Endothelial cell of umbilical vein (primary cell): ENCODE measurements around the gene AOX1. TPM values are rescaled to one million over a fixed set of nuclear protein-coding genes. Genes with fewer than 3 reads are reported as not detected.

ENCODE experiments used
- BruUV-seq: library from RNA; stranded (reverse); fragments of 400-500 nt; replicated peaks from 2 replicates; lab custom pipeline; 2021; lab: Mats Ljungman, UMichigan
- CTCF ChIA-PET: fragments of 300-600, 350-600 bp; sonication (Branson Sonifier 250); formaldehyde crosslinking; loops from one replicate; lab custom pipeline; 2021; ENCODE audit warnings: antibody characterized with exemption, inconsistent platforms; lab: Charles Lee
- POLR2A ChIA-PET: fragments of 300-600, 350-600 bp; sonication (Branson Sonifier 250); formaldehyde crosslinking; loops from one replicate; lab custom pipeline; 2021; ENCODE audit warnings: antibody characterized with exemption, inconsistent platforms; lab: Charles Lee
- DNase-seq: peaks from one replicate; pipeline ENCODE4 v3.0.0-alpha.2; 2011; ENCODE audit warnings: low read depth, low spot score
- FAIRE-seq: peaks from 2 replicates; lab custom pipeline; 2011; peaks lifted over from hg19 to GRCh38; lab: Jason Lieb, UNC
- H2AFZ ChIP-seq: 2 replicates; pipeline ENCODE4 v1.6.0; 2012; ENCODE audit warnings: low read depth, low read length, control low read depth, inconsistent platforms
- H3K27ac ChIP-seq: 2 replicates; pipeline ENCODE4 v1.5.1; 2011; ENCODE audit warnings: low read depth, mild to moderate bottlenecking, control low read depth, low read length, moderate library complexity; ENCODE audit not compliant: insufficient read depth
- H3K27me3 ChIP-seq, 2 experiments: 2 replicates each; pipeline versions ENCODE4 v1.6.0 to v1.6.1; 2011; ENCODE audit warnings: low read length in 2 of 2, mixed read lengths in 1 of 2; ENCODE audit not compliant: control insufficient read depth in 2 of 2, insufficient read depth in 2 of 2
- H3K36me3 ChIP-seq, 2 experiments: 2 replicates in 1 of 2; 3 replicates in 1 of 2; pipeline ENCODE4 v1.5.1; 2011; ENCODE audit warnings: low read length in 2 of 2, mild to moderate bottlenecking in 1 of 2, moderate library complexity in 1 of 2; ENCODE audit not compliant: control insufficient read depth in 2 of 2, insufficient read depth in 2 of 2; ENCODE audit errors: extremely low read depth in 1 of 2
- H3K4me1 ChIP-seq: 3 replicates; pipeline ENCODE4 v1.5.1; 2011; ENCODE audit warnings: mild to moderate bottlenecking, low read length; ENCODE audit not compliant: control insufficient read depth, insufficient read depth; ENCODE audit errors: extremely low read depth
- H3K4me2 ChIP-seq: 2 replicates; pipeline ENCODE4 v1.6.1; 2011; ENCODE audit warnings: low read length, control low read depth, mixed read lengths; ENCODE audit not compliant: insufficient read depth
- H3K4me3 ChIP-seq, 3 experiments: fragments of 200-600 bp in 1 of 3; sonication (generic), shearing (Covaris generic) in 1 of 3; replicated peaks in 1 of 3; 2 replicates each; pipeline ENCODE4 v1.5.1; 2011 to 2016; ENCODE audit warnings: control low read depth in 3 of 3, low read length in 3 of 3, mild to moderate bottlenecking in 2 of 3, inconsistent platforms in 1 of 3, low read depth in 1 of 3, moderate library complexity in 1 of 3; ENCODE audit not compliant: insufficient read depth in 1 of 3
- H3K79me2 ChIP-seq: 2 replicates; pipeline ENCODE4 v1.6.0; 2012; ENCODE audit warnings: low read length, inconsistent platforms; ENCODE audit not compliant: control insufficient read depth, insufficient read depth
- H3K9ac ChIP-seq: replicated peaks from 2 replicates; pipeline ENCODE3; 2011; ENCODE audit warnings: low read length, control low read depth; ENCODE audit not compliant: insufficient read depth; ENCODE audit errors: extremely low read depth
- H3K9me1 ChIP-seq: replicated peaks from 3 replicates; pipeline ENCODE4 v1.6.0; 2011; ENCODE audit warnings: mild to moderate bottlenecking, low read length; ENCODE audit not compliant: control insufficient read depth, insufficient read depth; ENCODE audit errors: extremely low read depth
- H3K9me3 ChIP-seq: replicated peaks from 2 replicates; pipeline ENCODE4 v1.5.1; 2012; ENCODE audit warnings: low read length, inconsistent platforms; ENCODE audit not compliant: control insufficient read depth, insufficient read depth
- H4K20me1 ChIP-seq: replicated peaks from 2 replicates; pipeline ENCODE3; 2011; ENCODE audit warnings: mild to moderate bottlenecking, low read length; ENCODE audit not compliant: control insufficient read depth, insufficient read depth; ENCODE audit errors: extremely low read depth
- CTCF ChIP-seq, 2 donors: IDR thresholded peaks; 1 replicate in 1 of 2; 2 replicates in 1 of 2; pipeline ENCODE4 v1.5.1; 2011; ENCODE audit warnings: low read length in 2 of 2, mild to moderate bottlenecking in 2 of 2, moderate library complexity in 2 of 2, control low read depth in 1 of 2, inconsistent platforms in 1 of 2, low read depth in 1 of 2; ENCODE audit not compliant: insufficient read depth in 1 of 2; ENCODE audit errors: extremely low read depth in 1 of 2
- EZH2 ChIP-seq: IDR thresholded peaks from 2 replicates; pipeline ENCODE4 v1.6.1; 2012; ENCODE audit warnings: borderline replicate concordance, low read depth, mild to moderate bottlenecking, moderate library complexity, low read length, inconsistent platforms; ENCODE audit not compliant: severe bottlenecking
- FOS ChIP-seq: IDR thresholded peaks from 2 replicates; pipeline ENCODE4 v1.6.1; 2011; ENCODE audit warnings: mild to moderate bottlenecking, low read length, moderate library complexity, borderline replicate concordance; ENCODE audit not compliant: insufficient read depth
- GATA2 ChIP-seq: IDR thresholded peaks from 2 replicates; pipeline ENCODE4 v1.7.0; 2011; ENCODE audit warnings: low read depth, mild to moderate bottlenecking, moderate library complexity, mixed read lengths, low read length; ENCODE audit not compliant: insufficient read length, insufficient read depth
- JUN ChIP-seq: IDR thresholded peaks from 2 replicates; pipeline ENCODE4 v1.6.1; 2011; ENCODE audit warnings: borderline replicate concordance, low read depth; ENCODE audit not compliant: insufficient read length, insufficient read depth
- MAX ChIP-seq: IDR thresholded peaks from 2 replicates; pipeline ENCODE4 v1.6.1; 2011; ENCODE audit not compliant: insufficient read depth, insufficient read length
- MYC ChIP-seq: IDR thresholded peaks from one replicate; pipeline ENCODE4 v1.6.1; 2011; ENCODE audit warnings: mild to moderate bottlenecking, low read depth, low read length
- POLR2A ChIP-seq: IDR thresholded peaks from 2 replicates; pipeline ENCODE4 v1.6.1; 2012; ENCODE audit warnings: low read depth, mild to moderate bottlenecking, control low read depth, low read length
- POLR2AphosphoS5 ChIP-seq: IDR thresholded peaks from 2 replicates; pipeline ENCODE4 v1.6.1; 2012; ENCODE audit warnings: low read depth, mild to moderate bottlenecking, control low read depth, low read length, moderate library complexity; ENCODE audit not compliant: insufficient read depth
- dilution Hi-C: fragments of 300-500 bp; cut with MboI; formaldehyde crosslinking; loops from one replicate; pipeline ENCODE4 v1.15.0; 2019; ENCODE audit warnings: low sequenced_read_pairs; ENCODE audit not compliant: extremely low pct_ligation_motif_present
- intact Hi-C: fragments of 100-400 bp; cut with micrococcal nuclease; formaldehyde crosslinking; loops from one replicate; pipeline ENCODE4 v1.10.0; 2022
- polyA plus RNA-seq, 4 experiments: library from polyadenylated mRNA; depleted of rRNA in 3 of 4; stranded (reverse) in 3 of 4; unstranded in 1 of 4; fragments of >200 nt; gene quantifications; 2 replicates each; pipeline versions ENCODE4 v1.2.1 to v1.2.3, GENCODE V29; 2011 to 2012; ENCODE audit warnings: missing spikeins in 1 of 4
- total RNA-seq: library from RNA; stranded (reverse); gene quantifications from 2 replicates; pipeline ENCODE4 v1.2.3, GENCODE V29; 2021

The AOX1 gene
- total and polyA plus RNA-seq, 2 donors (not counting 3 experiments of a cell fraction or from before 2014, with no cell fraction given) = 0.03 to 0.46 TPM

- no peaks in the 10 kb centered on the region for H3K9me3 ChIP-seq
- no peaks in the 10 kb centered on the region for H3K4me1 ChIP-seq
- no peaks in the 10 kb centered on the region for H3K9me1 ChIP-seq
- intact Hi-C loops = no loop called here
- no peaks in the 10 kb centered on the region for H4K20me1 ChIP-seq
- no peak for FAIRE-seq
- no peak overlapping the region for H3K27ac ChIP-seq
- DNase-seq = no peak
- ChIA-PET POLR2A (no interaction called here), CTCF (interaction anchor here (1.9 kb wide), 1 partner anchor 17 kb away, joined by 7 read pairs; no protein-coding TSS in a partner anchor)
- TF ChIP-seq POLR2A = no peak
- TF ChIP-seq MAX = no peak
- no peak for TF ChIP-seq CTCF (IDR thresholded peaks at IDR 0.05; ENCODE audit: extremely low read depth in 1 of 2, insufficient read depth in 1 of 2, low read depth in 1 of 2, low read length in 2 of 2)
- no peak for TF ChIP-seq FOS
- TF ChIP-seq GATA2 = no peak
- TF ChIP-seq MYC = no peak
- TF ChIP-seq POLR2AphosphoS5 = no peak
- TF ChIP-seq EZH2 = no peak
- TF ChIP-seq JUN = no peak
- no peaks in the 10 kb centered on the region for H3K36me3 ChIP-seq
- no TSS peak for BruUV-seq
- no peak overlapping the region for H2AFZ ChIP-seq
- no peaks in the 10 kb centered on the region for H3K79me2 ChIP-seq
- H3K4me3 ChIP-seq = no peak overlapping the region
- H3K9ac ChIP-seq = no peak overlapping the region
- no peaks in the 10 kb centered on the region for H3K27me3 ChIP-seq
- H3K4me2 ChIP-seq = no peak overlapping the region
- dilution Hi-C loops = no loop called here
These were observed 33.5 kb downstream of the AOX1 start for GRCh38 chr2:200619279-200619678.
